Muscle of back (tissue), 13 donors: ENCODE data around the gene FAM107A. TPM values are rescaled to one million over a fixed set of nuclear protein-coding genes. Genes with fewer than 3 reads are reported as not detected.

Experiments
- DNase-seq, 3 donors: peaks; one replicate each; pipeline versions ENCODE4 v3.0.0 to v3.0.0-alpha.2; 2013
- long read RNA-seq, 9 donors: transcript quantifications; one replicate each; lab custom pipeline, GENCODE V29; 2026
- polyA plus RNA-seq, 10 donors: library from polyadenylated mRNA; unstranded; fragments of 120-200 nt; gene quantifications; one replicate each; pipeline ENCODE4 v1.2.1, GENCODE V29; 2013; ENCODE audit not compliant: insufficient read length in 10 of 10

Gene FAM107A, protein sequence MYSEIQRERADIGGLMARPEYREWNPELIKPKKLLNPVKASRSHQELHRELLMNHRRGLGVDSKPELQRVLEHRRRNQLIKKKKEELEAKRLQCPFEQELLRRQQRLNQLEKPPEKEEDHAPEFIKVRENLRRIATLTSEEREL
- polyA plus RNA-seq = 1 to 10 TPM; 1.0 to 2.6 (median 1.2) TPM
- long read RNA-seq, donor 1, partial matches to known transcripts = 0 of 2 reads
- long read RNA-seq, donor 1, other reads (novel, unspliced or antisense) = 0 of 2 reads
- long read RNA-seq, donor 2 = 0 reads
- long read RNA-seq, donor 3 = 0 reads
- long read RNA-seq, donor 4 = 0 reads
- long read RNA-seq, donor 5 = 0 reads
- long read RNA-seq, donor 6, partial matches to known transcripts = 0 of 1 reads
- long read RNA-seq, donor 6, other reads (novel, unspliced or antisense) = 0 of 1 reads
- long read RNA-seq, donor 7 = 0 reads
- long read RNA-seq, donor 8, partial matches to known transcripts = 0 of 1 reads
- long read RNA-seq, donor 8, other reads (novel, unspliced or antisense) = 0 of 1 reads
- long read RNA-seq, donor 9 = 0 reads

GRCh38 chr3:58577269-58577821, at the start of gene FAM107A:
TSS of gene FAM107A (minus strand) at chr3:58577391. CDS start at chr3:58569860, 7,531 bp downstream.
- peak in 2 of 3 donors; percentile 20 to 76 for DNase-seq

DNA sequence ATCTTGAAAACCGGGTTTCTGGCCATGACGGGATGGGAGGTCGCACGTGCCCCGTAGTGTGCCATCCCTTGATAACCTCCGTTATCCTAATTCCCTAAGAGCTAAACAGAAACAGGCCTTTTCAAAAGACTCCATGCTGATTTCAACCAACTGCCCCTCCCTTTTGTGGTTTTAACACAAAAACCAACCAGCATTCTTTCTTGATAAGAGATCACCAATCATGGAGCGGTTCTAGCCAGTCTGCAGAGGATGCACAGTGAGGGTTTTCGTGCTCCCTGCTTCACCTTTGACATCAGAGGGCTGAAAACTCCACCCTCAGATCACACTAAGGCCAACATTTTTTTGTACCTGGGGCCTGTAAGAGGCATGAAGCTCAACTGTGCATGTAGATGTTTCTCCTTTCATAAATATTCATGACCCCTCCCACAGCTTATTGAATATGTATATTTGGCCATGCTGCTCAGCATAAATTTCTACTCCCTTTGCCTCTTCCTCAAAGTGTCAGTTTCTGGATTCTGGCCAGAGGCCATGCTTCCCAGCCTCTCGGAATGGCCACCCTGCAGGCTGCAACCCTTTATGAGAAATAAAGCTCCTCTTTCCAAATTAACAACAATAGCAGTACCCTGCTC, 48.1 kb upstream of the FAM107A start:
- DNase-seq = no peak

- DNase-seq = no peak
Observed at GRCh38 chr3:58624550-58624949, 47.4 kb upstream of the FAM107A start.

- DNase-seq = no peak
Observed at GRCh38 chr3:58623961-58624360, 46.8 kb upstream of the FAM107A start.

- no peak for DNase-seq
Observed at GRCh38 chr3:58623478-58623877, 46.3 kb upstream of the FAM107A start.

GRCh38 chr3:58622892-58623291, 45.7 kb upstream of the FAM107A start:
- peak in 1 of 3 donors; percentile 45 for DNase-seq

- DNase-seq = no peak
Observed at GRCh38 chr3:58622436-58622835, 45.2 kb upstream of the FAM107A start.

DNA sequence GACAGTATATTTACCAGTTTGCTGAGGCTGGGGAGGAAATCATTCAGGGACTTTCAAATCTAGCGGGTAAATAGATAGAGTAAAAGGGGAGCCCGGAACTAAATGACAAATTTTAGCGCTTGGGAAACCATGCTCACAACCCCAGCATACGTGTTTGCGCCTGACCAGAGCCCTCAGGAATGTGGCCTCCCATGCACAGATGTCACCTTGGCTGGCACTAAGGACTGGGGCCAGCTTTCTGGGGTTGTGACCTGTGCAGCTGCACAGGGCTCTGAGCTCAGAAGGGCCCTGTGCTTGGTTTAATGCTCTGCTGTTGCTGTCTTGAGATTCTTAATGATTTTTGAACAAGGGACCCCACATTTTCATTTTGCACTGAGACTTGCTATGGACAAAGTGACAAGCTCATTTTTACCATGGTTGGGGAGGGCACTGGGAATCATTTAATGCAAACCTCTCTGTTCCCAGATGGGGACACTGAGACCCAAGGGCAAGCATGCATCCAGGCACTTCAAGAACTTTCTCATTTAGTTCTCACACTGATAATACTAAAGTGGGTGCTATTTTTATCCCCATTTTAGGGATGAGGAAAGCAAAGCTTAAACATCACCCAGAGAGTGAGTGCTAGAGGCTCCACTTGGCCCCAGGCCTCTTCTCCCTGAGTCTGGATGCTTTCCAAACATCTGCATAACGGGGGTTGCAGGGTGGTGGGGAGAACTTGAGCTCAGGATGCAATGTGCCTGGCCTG, 44.1 kb upstream of the FAM107A start:
- DNase-seq = no peak

DNA sequence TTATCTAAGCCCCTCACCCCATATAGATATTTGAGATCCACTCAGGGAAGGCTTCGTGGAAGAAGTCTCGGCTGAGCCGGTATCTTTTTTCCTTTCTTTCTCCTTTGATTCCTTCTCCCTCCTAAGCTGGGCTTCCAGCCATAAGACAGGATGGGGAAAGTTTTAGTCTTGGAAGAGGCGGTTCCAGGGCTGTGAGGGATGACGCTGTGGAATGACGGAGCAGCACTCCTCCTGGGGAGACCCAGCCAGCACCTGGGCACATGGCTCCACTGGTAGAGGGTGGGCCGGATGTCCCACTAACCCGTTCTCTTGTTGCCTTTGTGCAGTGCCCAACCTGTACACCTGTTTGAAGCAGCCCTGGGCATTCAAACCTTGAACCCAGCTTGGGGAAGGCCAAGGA, 43.2 kb upstream of the FAM107A start:
- peak in 2 of 3 donors; percentile 47 to 75 for DNase-seq

DNA sequence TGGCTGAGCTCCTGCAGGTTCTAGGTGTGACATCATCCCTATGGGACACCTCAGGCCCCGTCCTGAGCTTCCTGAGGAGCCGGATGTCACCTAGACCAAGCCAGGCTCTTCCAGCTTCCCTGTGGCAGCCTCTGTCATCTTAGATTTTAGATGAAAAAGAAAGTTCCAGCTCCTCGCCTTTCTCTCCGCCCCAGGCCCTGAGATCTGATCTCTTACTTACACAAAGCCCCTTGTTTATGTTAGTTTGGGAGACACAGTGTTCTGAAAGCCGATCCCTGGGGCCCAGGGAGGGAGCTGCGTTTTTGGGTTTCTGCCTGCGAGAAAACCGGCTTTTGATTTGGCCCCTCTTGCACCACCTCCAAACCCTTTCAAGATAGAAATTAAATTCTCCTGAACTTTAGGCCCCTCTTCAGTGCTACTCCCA, 40.2 kb upstream of the FAM107A start:
- DNase-seq = peak in 1 of 3 donors; percentile 79

- DNase-seq = no peak
Observed at GRCh38 chr3:58613236-58614132, 36.3 kb upstream of the FAM107A start.

- no peak for DNase-seq
Observed at GRCh38 chr3:58612830-58613229, 35.6 kb upstream of the FAM107A start.

DNA sequence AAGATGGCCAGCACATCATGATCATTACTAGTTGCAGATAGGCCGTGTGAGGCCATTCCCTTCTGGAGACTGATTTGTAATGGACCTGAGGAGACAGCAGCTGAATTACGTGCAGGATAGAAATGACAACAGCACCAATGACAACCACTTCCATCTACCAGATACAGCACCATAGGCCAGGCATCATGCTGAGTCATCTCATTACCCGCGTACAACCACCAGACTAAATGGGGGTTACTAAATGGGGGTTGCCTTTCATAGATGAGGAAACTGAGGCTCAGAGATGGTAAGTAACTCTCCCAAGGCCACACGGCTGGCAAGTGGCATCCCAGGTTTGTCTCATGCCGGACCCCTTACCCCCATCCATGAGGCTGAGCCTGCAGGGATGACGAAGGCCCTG, 32.8 kb upstream of the FAM107A start:
- no peak for DNase-seq

DNA sequence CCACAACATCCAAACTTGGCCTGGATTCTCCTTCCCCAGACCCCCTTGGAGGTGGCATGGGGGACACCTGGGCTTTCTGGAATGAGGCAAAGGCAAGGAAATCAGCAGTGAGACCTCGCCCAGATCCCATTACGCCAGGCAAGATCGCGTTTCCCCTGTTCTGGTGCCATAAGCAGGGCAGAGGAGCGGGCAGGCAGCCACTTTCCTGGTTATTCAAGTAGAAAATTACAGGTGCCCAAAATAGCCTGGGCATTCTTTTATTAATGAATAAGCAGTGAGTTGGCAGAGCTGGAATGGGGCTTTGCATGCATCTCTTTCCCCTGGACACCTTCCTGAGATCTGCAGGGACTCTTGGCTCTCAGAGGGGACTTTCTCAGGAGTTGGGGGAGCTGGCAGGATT, 31.5 kb upstream of the FAM107A start:
- DNase-seq = no peak

GRCh38 chr3:58607816-58608215, 30.6 kb upstream of the FAM107A start:
- DNase-seq = no peak

DNA sequence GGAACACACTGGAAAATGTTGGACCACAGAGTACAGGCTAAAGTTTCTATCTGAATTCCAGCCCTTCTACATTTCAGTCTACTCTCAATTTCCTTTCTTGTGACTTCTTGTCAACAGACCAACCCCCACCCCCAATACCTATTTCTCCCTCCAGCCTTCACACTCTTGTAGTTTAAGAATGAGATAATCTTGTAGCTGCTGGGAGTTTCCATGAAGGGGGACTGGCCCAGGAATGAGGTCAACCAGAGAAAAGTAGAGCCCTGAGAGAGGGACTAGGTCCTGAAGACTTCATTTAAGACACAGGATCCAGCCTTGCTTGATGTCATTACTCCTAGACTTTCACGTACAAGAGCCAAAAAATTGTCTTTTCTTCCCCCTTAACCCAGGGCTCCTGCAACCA, 29.5 kb upstream of the FAM107A start:
- DNase-seq = no peak

DNA sequence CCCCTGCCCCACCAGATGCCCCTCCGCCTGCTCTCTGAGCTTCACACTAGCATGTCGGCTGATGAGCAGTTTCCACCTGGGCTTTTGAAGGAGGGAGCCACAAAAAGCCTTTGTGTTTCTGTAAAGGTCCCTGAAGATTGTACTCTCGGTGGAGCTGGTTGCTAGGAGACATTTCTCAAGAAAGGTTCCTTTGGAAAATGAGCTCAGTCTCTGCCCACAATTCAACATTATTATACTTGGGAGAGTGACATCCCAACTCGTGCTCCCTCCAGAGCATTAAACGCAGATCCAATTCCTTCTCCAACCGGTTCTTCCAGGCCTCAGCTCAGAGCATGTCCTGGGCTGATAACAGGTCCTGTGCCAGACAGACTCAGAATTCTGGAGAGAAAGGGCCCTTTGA, 26.8 kb upstream of the FAM107A start:
- no peak for DNase-seq

GRCh38 chr3:58603606-58604005, 26.4 kb upstream of the FAM107A start:
- DNase-seq = no peak

DNA sequence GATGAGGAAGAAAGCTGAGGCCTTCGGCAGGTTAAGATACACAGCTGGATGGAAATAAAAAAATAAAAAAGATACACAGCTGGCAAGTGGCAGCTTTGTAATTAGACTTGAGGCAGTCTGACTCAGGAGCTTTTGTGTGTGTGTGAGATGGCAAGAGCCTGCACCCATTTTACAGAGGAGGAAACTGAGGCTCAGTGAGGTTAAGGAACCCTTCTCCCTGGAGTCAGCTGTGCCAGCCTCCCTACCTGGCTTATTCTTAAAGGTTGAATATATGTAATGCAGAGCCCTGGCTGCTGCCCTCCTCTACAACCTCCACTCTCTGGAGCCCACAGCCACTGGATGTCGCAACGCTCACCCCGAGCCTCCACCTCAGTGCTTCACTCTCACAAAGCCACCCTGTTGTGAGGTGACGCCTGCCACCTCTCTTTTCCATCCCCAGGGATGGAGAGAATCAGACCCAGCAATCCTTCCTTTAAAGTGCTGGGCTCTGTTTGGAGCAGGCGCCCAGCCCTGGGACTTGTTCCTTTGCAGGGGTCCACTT, 20.6 kb upstream of the FAM107A start:
- DNase-seq = no peak

- no peak for DNase-seq
Observed at GRCh38 chr3:58596834-58597518, 19.8 kb upstream of the FAM107A start.
